T-helper 9 cell (primary cell): Measurements from ENCODE around the gene CPAMD8.

Experiments
- DNase-seq: peaks from one replicate; pipeline ENCODE4 v3.0.0-alpha.2; 2020

Gene CPAMD8

GRCh38 chr19:16915734-16916133, 110.9 kb downstream of the CPAMD8 start:
- no peak for DNase-seq

- DNase-seq: no peak
Measured at GRCh38 chr19:16915135-16915534, 111.5 kb downstream of the CPAMD8 start.

DNA sequence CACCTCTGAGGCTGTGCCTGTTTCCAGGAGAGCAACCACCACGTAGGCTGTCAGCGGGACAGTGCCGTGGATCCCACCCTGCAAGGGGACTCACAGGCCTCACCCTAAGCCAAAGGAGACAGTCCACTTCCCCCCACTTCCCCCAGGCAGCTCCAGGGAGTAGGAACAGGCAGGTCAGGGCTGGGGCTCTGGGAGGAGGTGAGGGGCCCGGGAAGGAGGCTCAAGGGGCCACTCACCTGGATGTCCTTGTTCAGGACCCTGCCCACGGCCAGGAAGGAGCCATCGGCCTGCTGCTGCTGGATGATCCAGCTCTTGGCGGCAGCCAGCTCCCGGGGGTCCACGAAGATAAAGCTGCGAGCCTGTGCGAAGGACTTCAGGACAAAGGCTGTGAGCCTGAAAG, 112.2 kb downstream of the CPAMD8 start:
- no peak for DNase-seq

DNA sequence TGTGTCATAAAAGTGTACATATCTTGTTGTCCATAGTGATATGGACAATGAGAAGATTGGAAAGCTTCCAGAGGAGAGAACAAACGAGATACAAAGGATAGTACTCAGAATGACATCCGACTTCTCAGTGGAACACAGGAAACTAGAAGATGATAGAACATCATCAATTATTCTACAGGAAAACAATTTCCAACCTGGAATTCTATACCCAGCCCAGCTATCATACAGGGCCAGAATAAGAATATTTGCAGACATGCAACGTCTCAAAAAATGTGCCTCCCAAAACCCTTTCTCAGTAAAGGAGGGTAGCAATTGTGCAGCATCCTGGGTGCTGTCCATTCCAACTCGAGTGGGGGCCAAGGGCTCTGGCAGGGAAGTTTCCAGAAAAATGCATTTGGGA, 113.8 kb downstream of the CPAMD8 start:
- DNase-seq: no peak

DNA sequence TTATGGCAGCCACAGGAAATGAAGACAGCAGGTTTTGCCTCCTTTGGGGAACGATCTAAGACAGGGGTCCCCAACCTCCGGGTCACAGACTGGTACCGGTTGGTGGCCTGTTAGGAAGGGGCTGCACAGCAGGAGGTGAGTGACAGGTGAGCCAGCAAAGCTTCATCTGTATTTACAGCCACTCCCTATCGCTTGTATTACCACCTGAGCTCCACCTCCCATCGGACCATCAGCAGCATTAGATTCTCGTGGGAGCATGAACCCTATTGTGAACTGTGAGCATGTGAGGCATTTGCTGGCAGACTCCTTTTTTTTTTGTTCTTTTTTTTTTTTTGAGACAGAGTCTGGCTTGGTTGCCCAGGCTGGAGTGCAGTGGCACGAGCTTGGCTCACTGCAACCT, 115.6 kb downstream of the CPAMD8 start:
- DNase-seq: no peak

DNA sequence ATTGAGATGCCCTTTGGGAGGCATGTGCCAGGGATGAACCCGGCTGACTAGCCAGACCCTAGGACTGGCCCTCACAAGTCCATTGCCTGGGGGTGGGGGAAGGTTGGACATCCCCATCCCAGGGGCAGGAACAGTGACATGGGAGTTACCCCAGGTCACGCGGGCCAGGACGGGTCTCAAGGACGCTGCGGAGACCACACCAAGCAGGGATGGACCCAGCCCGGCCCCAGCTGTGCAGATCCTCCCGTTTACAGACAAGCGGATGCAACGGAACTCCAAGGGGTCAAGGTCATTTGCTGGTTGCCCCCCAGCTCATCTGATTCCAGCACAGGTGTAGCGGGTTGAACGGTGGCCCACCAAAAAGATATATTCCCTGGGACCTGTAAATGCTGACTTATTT, 117.9 kb downstream of the CPAMD8 start:
- DNase-seq: no peak

- no peak for DNase-seq
Measured at GRCh38 chr19:16904599-16904998, 122.0 kb downstream of the CPAMD8 start.

GRCh38 chr19:16903347-16903746, 123.3 kb downstream of the CPAMD8 start:
- DNase-seq: no peak

GRCh38 chr19:16902545-16902944, 124.1 kb downstream of the CPAMD8 start:
- no peak for DNase-seq

DNA sequence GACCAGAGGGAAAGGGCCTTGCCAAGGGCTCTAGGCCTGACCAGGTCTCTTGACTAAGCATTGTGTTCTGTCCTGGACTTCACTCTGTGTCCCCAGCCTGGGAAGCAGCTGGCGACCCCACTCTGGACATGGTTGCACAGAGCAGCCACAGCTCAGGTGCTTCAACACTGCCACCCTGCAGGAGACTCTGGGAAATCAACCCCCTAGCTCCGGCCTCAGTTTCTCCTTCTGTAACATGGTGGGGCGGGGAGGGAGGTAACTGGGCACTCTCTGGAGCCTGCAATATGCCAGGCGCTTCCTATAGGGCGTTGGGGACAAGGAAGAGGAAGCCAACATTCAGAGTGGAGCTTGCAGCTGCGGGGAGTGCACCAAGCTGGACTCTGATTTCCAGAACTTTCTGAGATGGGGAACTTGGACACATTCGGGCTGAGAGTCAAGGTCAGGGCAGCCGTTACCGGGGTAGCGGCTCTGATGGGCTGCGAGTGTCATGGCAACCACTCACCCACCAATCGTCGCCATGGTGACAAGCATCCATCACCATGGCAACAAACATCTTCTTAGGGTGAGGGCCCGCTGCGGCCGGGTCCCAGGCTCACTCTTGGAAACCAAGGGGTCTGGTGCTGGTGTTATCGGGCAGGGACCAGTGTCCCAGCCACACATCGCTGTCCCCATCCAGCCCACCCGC, 125.0 kb downstream of the CPAMD8 start:
- DNase-seq: no peak

DNA sequence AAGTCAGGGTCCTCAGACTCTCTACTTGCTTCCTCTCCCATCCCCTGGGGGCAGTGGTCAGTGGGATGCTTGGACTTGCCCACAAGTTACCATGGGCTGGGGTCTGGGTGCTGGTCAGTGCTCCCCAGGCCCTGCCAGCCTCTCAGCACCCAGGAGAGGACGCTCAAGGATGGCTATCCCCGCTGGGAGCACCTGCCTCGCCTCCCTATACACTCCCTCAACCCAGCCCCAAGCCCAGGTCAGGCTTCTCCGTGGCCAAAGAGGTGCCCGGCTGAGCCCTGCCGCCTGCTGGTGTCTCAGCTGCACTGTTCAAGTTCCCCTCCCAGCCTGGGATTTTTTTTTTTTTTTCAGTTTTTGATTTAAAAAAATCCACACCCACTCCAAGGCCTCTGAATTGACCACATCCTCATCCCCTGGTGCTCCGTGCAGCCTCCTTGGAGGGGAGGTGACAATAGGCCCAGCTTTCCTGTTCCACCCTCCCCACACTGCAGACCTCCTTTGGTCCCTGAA, 127.0 kb downstream of the CPAMD8 start:
- DNase-seq: no peak

DNA sequence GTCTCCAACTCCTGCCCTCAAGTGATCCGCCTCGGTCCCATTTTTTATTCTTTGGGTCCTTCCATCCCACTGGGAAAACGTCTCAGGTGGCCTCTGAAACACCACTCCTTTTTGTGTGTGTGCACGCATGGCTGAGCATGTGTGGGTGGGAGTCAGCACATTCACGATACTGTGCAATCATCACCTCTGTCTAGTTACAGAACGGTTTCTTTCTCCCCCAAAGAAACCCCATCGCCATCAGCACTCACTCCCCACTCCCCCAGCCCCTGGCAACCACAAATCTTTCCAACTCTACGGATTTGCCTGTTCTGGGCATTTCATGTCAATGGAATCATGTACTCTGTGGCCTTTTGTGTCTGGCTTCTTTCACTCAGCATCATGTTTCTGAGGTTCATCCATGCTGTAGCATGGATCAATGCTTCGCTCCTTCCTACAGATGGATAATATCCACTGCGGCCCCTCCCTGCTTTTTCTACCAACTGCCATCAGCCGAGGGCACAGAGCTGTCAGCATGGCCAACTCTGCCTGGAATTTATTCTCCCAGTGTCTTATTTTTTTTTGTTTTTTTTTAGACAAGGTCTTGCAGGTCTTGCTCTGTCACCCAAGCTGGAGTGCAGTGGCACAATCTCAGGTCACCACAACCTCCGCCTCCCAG, 128.1 kb downstream of the CPAMD8 start:
- DNase-seq: no peak

DNA sequence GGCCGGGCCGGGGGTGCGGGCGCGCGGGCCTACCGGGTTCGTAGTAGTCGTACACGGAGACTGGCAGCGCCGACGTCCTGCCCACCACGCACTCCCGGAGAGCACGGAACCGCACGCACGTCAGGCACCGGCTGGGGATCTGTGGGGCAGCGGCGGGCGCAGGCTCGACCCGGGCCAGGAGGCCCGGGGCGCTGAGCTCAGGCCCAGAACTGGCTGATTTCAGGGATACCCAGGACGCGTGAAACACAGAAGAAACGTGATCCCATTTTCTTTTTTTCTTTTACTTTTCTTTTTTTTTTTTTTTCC, 128.8 kb downstream of the CPAMD8 start:
- no peak for DNase-seq

GRCh38 chr19:16897029-16897855, 129.4 kb downstream of the CPAMD8 start:
- DNase-seq: peak; percentile 59

GRCh38 chr19:16896146-16897028, 130.2 kb downstream of the CPAMD8 start:
- DNase-seq: no peak

DNA sequence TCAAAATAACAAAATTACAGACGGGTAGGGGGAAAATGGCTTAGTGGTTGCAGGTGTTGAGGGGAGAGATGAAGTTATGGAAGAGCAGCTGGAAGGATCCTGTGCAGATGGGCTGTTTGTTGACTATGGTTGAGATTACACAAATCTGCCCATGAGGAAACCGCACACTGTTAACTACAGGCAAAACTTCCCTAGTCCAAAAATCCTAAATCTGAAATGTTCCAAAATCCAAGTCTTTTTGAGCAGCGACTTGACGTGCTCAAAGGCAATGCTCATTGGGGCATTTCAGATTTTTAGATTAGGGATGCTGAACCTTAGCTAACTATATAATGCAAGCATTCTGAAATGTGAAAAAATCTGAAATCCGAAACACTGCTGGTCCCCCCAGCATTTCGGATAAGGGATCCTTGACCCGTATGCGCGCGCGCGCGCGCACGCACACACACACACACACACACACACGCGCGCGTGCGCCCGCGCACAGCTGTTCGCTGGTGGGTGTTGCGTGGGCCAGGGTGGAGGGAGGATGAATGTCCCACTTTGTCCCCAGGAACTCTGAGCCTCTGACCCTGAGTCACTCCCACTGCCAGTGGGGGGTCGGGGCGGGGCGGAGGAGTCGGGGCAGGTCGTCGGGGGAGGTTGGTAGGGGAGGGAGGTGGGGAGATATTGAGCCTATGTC, 131.0 kb downstream of the CPAMD8 start:
- DNase-seq: no peak

- no peak for DNase-seq
Measured at GRCh38 chr19:16894080-16894479, 132.5 kb downstream of the CPAMD8 start.

- DNase-seq: no peak
Measured at GRCh38 chr19:16893686-16893989, 133.0 kb downstream of the CPAMD8 start.

- no peak for DNase-seq
Measured at GRCh38 chr19:16892868-16893685, 133.5 kb downstream of the CPAMD8 start.

GRCh38 chr19:16892436-16892835, 134.2 kb downstream of the CPAMD8 start:
- no peak for DNase-seq

GRCh38 chr19:16891696-16892382, 134.8 kb downstream of the CPAMD8 start:
- DNase-seq: no peak
